GM21529 (cell line): ENCODE results near the gene ZFAND3.
"Not testable (repeated sequence)": the region's sequence is repeated elsewhere in the genome, so short reads cannot be mapped to it uniquely, and the experiment has no call there.

Experiments used
- ATAC-seq: cut with Tn5 transposase; IDR thresholded peaks from one replicate; pipeline ENCODE4 v1.9.1; 2021; ENCODE audit not compliant: unreplicated experiment

Gene ZFAND3

DNA sequence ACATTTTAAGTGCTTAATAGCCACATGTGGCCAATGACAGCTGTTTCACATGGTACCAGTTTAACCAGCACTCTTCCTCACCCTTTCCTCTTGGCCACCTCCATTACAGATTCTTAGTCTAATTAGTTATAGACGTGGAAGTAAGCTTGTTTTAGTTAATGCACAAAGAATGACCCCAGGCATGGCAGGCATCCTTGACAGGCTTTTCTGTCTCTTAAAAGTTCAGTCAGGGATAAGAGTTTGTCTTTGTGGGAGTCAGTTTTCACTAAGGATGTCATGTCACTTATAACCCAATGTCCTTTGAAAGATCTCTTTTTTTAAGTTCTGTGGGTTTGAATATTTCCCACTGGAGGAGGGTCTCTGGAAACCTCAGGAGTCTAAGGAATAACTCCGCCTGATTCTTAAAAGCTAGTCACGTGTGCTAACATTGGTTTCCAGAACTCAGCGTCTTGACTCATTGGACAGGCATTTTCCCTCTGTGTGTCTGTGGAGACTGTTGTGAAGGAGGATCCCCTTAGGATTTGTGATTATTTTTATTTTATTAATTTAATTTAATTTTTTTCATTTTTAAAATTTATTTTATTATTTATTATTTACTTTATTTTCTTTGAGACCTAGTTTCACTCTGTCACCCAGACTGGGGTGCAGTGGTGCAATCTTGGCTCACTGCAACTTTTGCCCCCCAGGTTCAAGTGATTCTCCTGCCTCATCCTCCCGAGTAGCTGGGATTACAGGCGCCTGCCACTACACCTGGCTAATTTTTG lies 171.4 kb downstream of the ZFAND3 start:
- ATAC-seq, result no peak

DNA sequence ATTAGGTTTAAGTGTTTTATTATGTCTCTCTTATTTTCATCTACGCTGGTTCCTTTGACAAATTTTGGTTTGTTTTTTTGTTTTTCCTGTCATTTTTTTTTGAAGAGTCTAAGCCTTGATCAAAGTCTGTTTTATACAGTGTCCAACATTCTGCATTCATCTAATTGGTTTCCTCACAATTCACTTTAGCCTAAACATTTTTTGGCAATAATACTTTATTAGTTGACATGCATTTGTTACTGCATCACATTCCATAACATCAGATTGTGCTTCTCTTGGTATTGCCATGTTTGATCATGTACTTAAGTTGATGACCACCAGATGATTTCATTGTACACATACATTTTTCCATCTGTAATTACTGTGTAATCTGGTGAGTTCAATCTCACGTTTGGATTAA lies 173.2 kb downstream of the ZFAND3 start:
- no peak for ATAC-seq

DNA sequence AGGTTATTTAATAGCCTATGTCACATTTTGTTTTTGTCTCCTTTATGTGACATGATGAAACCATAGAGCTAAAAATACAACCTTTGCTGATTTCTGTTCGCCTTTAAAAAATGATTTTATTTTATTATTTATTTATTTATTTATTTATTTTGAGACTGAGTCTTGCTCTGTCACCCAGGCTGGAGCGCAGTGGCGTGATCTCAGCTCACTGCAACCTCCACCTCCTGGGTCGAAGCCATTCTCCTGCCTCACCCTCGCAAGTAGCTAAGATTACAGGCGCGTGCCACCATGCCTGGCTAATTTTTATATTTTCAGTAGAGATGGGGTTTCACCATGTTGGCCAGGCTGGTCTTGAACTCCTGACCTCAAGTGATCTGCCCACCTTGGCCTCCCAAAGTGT lies 173.7 kb downstream of the ZFAND3 start:
- ATAC-seq, result not testable (repeated sequence)

DNA sequence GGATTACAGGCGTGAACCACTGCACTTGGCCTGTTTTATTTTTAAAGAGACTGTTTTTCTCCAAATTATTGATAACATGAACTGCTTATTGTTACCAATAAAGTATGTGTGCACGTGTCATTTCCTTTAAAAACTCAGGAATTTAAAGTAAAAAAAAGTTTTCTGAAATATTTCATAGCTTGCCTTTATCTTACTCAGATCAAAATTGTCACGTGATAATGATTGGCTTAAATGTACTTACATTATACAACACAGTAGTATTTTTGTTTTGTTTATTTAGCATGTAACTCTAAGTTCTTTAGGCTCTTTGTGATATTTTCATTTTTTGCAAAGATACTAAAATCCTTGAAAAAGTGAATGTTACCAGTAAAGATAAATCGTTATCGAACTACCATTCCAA lies 174.1 kb downstream of the ZFAND3 start:
- ATAC-seq, result no peak

DNA sequence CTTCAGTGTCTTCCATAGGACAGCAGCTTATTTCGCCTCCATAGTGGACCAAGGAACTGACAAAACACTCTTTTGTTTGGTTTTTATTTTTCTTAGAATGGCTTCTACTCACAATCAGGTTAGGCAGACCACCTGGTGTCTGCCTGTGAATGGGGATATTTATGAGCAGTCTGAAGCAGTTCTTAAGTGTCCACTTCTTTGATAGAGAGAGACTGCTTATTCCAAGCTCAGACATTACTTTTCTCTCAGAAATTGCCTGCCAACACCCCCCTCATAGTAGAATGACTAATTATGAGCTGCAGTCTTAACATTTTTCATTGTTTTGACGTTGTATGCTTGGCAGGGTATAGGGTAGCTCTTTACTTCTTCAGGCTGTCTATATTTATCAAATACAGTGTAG lies 174.7 kb downstream of the ZFAND3 start:
- ATAC-seq, result no peak

DNA sequence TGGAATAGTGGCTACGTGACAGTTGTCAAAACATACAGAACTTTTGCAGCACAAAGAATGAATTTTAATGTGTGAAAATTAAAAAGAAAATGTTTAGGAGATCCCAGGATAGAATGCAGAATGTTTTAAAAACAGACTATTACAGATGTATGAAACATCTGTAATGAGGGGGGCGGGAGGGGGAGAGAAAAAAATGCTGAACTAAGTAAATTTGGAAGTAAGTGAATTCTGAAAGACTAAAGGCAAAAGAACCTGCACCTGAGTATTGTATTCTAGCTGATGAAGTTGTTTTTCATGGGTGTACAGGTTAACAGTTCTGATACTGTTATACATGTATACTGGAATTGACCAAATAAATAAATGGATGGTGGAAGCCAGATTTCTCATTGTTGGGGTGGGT lies 178.8 kb downstream of the ZFAND3 start:
- no peak for ATAC-seq

DNA sequence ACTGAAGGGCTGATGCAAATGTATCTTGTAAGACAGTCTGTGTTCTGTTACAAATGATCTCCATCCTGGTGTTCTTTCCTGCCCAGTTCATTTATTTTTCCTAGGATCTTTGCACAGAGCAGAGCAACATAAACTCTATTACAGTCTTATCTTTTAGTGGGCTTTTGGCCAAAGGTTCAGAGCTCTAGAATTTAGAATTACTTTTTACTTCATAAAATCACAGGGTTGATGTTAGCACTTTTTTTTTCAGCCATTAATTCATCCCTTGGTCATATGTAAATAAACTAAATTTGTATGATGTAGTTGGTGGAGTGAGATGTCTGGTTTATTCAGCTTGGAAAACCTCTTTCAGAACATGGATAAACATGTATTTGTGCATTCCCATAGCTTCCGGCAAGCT lies 181.9 kb downstream of the ZFAND3 start:
- ATAC-seq, result no peak

DNA sequence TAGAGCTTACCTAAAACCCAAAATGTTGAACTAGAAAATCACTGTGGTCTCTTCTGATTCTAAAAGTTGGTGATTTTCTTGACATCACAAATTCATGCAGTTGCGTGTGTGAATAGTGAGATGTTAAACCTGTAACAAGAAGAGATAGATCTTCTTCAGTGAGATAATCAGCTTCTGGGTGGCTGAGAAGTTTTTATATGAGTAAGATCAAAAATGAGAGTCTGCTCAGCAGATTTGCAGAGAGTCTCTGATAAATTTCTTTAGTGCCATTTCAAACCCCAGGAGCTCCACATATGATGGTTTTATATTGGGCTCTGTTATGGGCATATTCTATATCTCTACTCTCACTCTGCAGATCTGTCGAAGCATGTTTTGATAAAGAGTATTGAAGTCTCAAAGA lies 185.4 kb downstream of the ZFAND3 start:
- ATAC-seq, result no peak

DNA sequence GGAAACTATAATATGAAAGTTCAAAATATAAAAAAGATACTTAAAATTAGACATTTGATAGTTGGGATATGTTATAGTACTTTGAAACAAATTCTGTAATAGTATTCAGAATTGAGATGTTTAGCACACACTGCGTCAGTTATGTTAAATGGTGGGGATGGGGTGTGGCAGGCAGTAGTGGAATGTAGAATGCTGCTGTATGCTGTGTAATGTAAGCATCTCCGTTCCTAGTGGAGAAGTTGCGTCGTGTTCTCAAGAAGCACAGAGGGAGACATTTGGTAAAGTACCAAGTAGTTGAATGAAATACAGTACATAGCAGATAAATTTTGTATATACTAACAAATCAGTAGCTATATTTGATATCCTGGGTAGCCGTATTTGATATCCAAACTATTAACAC lies 192.4 kb downstream of the ZFAND3 start:
- no peak for ATAC-seq

DNA sequence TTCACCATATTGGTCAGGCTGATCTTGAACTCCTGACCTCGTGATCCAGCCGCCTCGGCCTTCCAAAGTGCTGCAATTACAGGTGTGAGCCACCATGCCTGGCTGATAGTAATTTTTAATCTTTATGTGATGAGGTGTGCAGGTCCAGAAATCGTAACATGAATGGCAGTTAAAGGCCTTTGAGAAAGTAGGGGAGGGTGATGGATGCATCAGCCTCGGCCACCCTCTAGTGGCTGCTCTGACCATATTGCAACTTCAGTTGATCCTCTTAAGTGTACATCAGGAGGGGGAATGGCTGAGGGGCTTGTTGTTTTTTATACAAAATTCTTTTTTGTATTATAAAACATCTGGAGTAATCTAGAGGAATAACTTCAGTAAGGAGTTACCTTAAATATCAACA lies 193.0 kb downstream of the ZFAND3 start:
- ATAC-seq, result no peak

DNA sequence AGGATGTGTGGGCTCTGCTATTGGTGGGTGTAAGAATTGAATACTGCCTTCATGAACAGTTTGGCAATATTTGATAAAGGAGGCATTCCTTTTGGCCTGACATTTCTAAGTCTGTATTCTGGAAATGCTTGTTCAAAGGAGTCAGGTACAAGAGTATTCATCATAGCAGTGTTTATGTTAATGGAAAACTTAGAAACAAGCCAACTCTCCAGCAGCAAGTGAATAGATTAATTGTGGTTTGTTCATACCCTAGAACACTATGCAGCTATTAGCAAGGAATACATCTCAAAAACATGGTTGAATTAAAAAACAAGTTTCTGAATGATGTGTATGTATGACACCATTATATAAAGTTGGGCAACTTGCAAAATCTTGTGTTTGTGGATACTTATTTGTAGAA lies 195.8 kb downstream of the ZFAND3 start:
- no peak for ATAC-seq

DNA sequence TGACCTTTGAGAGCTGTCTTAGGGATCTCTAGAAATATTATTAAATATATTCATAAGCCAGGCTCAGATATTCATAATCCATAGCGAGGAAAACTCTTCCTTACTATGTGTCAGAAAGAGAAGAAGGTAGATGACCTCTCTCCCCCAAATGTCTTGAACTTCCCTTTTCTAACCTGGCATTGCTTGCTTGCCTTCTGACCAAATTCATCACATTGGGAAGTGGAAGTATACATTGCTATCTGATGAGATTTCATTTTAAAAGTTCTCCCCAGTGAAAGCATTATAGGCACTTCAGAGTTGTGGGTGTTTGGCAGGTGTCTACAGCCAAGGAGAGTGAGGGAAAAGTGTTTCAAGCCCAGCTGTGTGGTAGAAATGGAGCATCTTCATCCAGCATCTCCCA lies 197.3 kb downstream of the ZFAND3 start:
- no peak for ATAC-seq

DNA sequence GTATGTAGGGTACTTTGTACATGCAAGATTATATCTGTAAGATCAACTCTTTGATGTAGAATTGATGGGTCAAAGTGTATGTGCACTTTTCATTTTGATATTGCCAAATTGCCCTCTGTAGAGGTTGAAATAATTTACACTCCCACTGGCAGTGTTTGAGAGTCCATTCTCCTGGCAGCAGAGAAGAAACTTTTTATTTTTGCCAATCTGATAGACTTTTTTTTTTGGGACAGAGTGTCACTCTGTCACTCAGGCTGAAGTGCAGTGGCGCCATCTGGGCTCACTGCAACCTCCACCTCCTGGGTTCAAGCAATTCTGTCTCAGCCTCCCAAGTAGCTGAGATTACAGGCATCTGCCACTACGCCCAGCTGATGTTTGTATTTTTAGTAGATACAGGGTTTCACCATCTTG lies 199.2 kb downstream of the ZFAND3 start:
- ATAC-seq, result no peak

DNA sequence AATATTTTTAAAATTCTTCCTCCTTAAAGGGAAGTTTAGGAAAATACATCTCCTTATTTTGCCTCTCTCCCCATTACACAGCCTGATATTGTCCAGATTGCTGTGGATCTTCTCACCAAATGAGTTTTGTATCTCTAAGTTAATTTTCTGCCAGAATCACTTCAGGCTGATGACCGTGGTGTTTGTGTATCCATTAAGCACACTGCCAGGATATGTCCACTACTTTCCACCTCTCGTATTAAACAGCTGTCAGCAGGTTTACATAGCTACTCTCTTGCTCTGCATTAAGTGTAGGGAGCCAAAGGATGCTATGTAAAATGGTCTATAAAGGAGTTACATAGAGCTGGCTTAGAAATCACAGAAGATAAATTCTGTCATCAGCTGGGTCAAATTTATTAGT lies 201.1 kb downstream of the ZFAND3 start:
- no peak for ATAC-seq

DNA sequence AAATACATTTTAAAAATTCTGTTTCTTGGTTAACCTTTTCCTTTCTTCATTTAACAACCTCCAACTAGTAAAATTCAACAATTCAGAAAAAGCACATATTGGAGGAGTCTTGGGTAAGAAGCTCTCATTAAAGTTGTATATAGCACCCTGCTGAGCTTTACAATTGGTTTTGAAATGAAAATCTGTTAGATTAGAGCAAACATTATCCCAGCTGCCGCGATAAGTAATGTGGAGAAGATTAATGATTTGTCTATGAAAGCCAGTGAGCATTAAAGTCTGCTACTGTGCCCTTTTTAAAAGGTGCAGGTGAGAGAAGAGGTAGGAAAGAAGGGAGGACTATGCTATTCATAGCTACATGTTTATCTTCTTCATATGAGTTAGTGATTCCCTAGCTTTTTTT lies 201.5 kb downstream of the ZFAND3 start:
- ATAC-seq, result no peak

DNA sequence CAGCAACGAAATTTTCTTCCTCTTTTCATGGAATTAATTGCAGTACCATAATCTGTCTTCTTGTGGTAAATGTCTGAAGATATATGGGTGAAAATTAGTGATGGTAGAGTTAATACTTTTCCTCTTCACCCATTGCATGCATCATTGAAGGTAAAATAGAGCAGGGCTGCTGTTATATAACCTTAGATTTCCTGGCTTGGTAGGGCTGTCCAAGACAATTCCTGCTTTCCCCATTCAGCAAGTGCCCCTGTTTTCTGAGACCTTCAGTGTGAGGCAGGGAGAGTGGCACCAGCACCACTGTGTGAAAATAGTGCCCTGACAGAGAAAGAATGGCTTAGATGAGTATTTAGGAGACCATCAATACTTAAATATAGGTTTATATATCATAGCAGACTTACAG lies 202.0 kb downstream of the ZFAND3 start:
- ATAC-seq, result no peak

DNA sequence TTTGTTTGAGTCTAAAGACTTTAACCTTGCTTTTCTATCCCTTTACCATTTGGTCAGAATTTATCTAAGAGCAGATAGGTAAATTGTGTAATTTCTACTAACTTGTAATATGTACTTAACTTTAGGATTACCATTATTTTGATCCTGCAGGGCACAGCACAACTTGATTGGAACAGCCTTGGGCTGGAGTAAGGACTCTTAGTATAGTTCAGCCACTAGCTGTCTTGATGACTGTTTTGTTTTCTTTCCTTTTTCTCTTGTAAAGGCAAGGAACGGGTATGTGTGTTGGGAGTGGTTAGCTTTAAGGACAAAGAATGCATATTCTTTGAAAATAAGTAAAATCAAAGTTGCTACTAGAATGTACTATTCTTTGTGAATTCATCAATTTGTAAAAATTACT lies 203.2 kb downstream of the ZFAND3 start:
- no peak for ATAC-seq

DNA sequence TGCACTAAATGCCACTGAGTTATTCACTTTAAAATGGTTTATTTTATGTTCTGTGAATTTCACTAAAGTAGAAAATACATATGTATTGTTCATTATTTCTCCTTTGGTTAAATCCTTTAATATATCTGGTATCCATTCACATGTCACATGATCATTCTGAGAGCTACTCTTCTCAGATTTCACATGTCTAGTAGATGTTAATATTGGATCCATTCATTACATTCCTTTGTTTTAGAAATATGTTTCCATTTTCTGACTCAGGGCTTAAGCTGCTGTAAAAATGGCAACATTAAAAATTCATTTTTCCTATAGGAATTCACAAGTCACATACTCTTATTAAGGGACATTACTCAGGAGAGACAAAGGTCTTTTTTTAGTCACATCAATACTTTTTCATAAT lies 205.4 kb downstream of the ZFAND3 start:
- no peak for ATAC-seq

DNA sequence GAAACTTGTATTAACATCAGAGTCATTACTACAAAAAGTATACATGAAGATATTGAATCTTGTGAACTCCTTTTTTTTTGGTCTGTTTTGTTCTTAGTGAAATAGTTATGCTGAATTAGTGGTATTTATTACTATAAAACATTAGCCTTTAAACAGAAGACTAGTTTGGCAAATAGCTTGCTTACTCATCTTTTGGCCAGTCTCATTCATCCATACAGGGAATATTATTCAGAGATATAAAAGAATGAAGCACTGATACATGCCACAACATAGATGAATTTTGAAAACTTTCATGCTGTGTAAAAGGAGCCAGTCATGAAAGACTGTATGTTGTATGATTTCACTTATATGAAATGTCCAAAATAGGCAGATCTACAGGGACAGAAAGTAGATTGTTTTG lies 205.9 kb downstream of the ZFAND3 start:
- ATAC-seq, result no peak

DNA sequence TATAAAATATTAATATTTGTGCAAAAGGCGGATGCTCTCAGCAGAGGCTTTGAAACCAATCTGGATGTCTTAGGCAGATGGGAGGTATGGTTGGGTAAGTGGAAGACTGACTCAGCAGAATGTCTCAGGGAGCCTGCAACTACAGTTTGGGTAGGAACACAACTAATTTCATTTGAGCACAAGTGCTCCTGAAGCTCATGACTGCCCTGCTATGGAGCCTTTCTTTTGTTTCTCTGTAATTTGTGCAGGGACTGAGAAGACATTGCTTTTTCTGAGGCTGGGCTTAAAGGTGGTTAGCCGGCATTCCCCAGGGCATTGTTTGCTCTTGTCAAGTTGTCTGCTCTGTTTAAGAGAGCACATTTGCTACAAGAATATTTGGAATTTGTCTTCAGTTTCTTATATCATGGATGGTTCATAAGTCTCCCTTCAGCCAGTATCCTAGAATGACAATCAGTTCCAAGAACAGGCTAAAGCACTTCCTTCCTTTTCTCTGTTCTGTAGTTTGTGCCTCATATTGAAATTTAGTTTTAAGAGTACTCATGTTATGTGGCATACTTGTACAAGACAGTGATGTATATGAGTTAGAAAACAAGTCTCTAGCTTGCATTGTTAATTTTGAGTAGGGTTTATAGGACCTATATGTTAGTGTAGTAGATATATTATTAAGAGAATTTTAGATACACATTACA lies 208.3 kb downstream of the ZFAND3 start:
- ATAC-seq, result no peak

DNA sequence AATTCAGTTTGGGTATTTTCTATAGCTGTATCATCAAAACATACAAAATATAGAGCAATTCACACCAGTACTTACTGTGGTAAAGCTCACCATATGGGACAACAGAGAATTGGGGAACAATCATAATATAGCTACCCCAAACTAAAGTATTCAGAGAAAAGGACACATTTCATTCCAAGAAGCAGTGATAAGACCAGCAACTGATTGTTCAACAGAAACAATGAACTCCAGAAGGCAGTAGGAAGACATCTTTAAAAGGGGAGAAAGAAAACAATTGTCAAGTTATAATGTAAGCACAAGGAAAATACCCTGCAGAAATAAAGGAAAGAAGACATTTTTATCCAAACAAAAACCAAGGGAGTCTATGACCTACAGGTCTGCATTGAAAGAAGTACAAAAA lies 210.9 kb downstream of the ZFAND3 start:
- no peak for ATAC-seq

DNA sequence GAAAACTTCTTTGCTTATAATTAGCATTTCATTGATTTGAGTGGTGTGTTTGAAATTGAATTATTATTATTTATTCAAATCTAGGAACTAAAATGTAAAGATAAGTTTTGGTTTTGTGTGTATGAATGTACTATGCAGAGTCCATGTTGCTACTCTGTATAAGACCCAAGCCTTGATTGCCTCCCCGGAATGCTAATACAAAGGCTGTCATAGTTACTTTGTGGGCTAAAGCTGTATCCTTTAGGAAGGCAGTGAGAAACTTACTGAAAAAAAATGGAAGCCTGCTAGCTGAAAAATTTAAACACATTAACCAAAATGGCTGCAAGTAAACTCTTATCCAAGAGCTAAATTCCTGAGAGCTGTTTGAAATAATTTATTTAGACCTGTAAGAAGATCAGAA lies 213.3 kb downstream of the ZFAND3 start:
- no peak for ATAC-seq

DNA sequence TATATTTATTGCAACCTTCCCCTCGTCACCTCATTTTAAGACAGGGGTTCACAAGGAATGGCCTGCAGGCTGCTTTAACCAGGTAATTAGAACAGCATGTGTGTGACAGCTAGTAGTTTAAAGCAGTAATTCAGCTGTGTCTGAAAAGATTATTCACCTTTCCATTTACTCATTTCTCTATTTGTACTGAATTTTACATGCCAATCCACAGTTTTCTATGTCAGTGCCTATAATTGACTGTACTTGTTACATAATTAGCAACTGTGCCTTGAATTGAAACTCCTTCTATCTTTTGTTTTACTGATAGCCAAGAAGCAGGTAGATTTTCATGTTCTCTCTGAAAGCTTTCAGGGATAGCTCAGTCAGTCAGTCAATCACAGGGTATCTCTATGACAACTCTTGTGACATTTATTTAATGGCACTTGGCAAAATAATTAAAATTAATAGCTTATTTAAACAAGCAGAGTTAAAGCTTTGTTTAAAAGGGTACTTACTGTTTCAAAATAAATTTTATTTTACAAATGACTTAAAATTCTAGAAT lies 214.0 kb downstream of the ZFAND3 start:
- no peak for ATAC-seq
